ENCODE measurements around the gene COLEC11.

COLEC11 gene

GRCh38 chr2:3637692-3638455 is 43.0 kb downstream of the COLEC11 start:
- no peak for DNase-seq (ENCODE audit: low read depth in 3 of 3)

DNA sequence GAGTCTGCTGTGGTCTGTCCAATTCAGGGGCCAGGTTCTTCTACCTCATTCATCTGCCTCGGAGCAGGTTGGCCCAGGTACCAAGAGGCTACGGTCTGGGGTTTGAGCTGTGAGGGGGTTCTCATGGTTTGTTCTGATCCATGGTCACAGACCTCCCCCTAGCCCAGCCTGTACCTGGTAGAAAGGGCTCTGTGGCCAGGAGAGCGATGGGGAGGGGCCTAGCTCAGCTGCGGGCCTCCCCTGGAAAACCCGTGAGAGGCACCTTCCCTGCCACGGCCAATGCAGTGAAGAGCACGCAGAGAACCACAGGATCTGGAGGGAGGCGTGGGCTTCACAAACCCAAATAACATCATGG is 43.5 kb downstream of the COLEC11 start:
- DNase-seq (ENCODE audit: low read depth in 3 of 3) = no peak

DNA sequence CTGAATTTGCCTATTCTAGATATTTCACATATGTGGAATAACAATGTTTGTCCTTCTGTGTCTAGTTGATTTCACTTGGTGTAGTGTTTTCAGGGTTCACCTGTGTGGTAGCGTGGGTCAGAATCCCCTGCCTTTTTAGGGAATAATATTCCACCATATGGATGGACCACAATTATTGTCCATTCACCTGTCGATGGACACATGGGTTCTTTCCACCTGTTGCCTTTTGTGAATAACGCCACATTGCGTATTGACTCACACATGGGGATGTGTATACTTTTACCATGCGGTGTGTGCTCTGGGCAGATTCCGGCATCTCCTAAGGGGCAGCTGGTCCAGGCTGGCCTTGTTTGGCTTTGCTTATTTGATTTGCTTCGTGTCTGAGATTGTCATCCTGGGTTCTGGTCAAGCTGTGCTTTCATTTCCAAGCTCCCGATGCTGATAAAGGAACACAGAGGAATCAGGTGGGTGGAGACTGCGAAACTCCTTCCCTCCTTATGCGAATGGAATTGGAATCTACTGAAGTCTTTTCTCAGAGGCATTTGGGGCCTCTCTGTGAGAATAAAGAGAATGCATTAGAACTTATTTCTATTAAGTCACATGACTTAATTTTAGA is 44.2 kb downstream of the COLEC11 start:
- DNase-seq (ENCODE audit: low read depth in 3 of 3) = no peak

GRCh38 chr2:3639653-3640052 is 44.7 kb downstream of the COLEC11 start:
- DNase-seq (ENCODE audit: low read depth in 3 of 3) = no peak

DNA sequence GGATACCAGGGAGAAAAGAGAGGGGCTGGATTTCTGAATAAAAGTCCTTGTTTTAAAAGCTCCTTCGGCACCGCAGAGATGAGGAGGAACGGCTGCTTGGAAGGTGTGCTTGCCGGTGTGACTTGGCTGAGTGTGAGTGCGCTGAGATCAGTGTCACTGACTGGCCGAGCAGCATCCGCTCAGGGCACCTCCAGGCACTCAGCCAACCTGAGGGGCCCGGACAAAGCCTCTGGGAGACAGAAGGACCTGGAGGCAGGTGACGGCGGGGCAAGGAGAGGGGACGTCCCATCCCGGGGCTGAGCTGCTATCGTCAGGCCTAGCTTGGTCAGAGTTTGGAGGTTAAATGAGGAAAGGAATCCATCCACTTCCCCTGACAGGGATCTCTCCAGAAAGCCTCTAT is 46.3 kb downstream of the COLEC11 start:
- DNase-seq (ENCODE audit: low read depth in 3 of 3) = no peak

- no peak for DNase-seq (ENCODE audit: low read depth in 3 of 3)
Observed at GRCh38 chr2:3641841-3642421, 47.0 kb downstream of the COLEC11 start.

- DNase-seq (ENCODE audit: low read depth in 3 of 3) = no peak
Observed at GRCh38 chr2:3642521-3643215, 47.8 kb downstream of the COLEC11 start.

DNA sequence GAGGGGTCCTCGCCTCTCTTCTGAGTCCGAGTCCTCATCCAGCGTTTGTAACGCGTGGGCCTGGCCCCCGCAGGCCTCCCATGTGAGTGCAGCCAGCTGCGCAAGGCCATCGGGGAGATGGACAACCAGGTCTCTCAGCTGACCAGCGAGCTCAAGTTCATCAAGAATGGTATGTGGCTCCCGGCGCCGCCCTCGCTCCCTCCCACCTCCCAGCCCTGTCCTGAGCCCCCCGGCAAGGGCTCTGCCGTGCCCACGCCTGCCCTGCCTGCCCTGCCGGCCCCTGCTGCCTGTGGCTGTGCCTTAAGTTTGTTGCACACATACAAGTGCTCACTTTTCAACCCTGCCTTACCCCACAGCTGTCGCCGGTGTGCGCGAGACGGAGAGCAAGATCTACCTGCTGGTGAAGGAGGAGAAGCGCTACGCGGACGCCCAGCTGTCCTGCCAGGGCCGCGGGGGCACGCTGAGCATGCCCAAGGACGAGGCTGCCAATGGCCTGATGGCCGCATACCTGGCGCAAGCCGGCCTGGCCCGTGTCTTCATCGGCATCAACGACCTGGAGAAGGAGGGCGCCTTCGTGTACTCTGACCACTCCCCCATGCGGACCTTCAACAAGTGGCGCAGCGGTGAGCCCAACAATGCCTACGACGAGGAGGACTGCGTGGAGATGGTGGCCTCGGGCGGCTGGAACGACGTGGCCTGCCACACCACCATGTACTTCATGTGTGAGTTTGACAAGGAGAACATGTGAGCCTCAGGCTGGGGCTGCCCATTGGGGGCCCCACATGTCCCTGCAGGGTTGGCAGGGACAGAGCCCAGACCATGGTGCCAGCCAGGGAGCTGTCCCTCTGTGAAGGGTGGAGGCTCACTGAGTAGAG is 48.7 kb downstream of the COLEC11 start:
- no peak for DNase-seq (ENCODE audit: low read depth in 3 of 3)

DNA sequence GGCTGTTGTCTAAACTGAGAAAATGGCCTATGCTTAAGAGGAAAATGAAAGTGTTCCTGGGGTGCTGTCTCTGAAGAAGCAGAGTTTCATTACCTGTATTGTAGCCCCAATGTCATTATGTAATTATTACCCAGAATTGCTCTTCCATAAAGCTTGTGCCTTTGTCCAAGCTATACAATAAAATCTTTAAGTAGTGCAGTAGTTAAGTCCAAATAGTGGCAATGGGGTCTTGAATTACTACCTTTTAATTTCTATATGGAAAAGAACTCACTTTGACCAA is 49.3 kb downstream of the COLEC11 start:
- DNase-seq (ENCODE audit: low read depth in 3 of 3) = no peak

DNA sequence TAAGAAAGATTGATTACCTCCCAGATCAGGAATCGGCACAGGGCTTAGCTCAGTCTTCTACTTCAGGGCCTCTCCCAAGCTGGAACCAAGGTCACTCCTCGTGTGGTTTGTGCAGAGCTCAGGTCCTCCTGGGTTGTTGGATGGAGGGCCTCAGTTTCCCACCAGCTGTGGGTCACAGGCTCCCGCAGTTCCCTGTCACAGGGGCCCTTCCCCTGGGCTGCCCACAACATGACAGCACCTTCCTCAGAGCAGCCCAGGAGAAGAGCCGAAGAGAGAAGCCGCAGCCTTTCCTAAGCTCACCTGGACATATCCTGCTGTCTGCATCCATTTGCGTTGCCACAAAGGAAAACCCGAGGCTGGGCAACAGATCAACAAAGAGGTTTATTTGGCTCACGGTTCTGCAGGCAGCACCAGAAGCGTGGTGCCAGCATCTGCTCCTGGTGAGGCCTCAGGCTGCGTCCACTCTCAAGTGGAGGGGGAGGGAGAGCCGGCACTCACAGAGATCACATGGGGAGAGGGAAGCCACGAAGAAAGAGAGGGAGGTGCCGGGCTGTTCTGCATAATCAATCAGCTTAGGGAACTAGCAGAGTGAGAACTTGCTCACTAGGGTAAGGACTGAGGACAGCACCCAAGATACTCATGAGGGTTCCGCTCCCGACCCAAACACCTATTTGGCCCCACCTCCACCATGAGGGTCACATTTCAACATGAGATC is 50.1 kb downstream of the COLEC11 start:
- DNase-seq (ENCODE audit: low read depth in 3 of 3) = no peak

DNA sequence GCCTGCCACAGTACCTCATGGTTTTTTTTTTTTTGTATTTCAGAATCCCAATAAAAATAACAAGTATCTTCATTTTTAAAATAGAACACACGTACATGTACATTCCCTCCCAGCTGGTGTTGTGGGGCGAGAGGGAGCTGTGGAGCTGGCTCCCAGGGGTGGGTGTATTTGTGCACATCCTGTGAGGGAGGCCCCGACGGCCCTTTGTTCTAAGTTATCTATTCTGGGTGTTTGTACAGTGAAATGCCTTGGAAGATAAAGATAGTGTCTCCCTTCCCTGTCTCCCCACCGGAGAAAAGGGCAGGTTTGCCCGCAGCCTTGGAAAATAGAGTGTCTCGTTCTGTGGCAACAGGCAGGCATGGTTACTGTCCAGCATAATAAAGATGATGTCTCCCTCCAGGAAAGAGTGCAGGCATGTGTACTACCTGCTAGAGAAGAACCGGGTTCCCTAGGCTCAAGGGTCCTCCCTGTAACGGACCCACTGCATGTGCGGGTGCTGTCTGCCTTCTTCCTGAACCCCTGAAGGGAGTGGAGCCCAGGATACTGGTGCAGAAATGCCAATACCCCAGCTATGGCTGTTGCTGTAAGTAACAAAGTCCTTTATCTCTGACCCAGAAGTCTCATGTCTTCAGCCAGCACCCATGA is 51.0 kb downstream of the COLEC11 start:
- no peak for DNase-seq (ENCODE audit: low read depth in 3 of 3)

GRCh38 chr2:3646446-3646845 is 51.5 kb downstream of the COLEC11 start:
- DNase-seq (ENCODE audit: low read depth in 3 of 3) = no peak

- DNase-seq (ENCODE audit: low read depth in 3 of 3) = no peak
Observed at GRCh38 chr2:3647246-3647645, 52.3 kb downstream of the COLEC11 start.

- DNase-seq (ENCODE audit: low read depth in 3 of 3) = no peak
Observed at GRCh38 chr2:3647831-3648651, 53.1 kb downstream of the COLEC11 start.

DNA sequence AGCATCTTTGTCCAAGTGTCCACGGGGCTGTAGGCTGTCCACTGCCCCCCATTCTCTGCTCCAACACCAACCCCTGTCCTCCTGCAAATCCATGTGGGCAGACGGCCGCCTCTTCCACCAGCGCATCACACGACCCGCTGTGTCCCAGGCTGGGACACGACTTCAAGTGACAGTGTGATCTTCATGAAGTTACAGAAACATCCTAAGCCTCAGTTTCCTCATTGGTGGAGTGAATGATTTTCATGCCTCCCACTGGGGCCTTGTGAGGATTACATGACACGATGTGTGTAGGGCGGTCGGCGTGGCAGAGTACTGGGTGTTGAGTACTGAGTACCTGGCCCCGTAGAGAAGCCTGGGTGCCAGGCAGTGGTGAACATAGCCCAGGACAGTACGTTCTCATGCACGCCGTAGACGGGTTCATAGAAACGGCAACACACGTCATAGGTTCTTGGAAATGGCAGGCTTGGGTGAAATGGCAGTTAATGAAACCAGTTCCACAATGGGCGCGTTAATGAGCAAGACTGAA is 53.8 kb downstream of the COLEC11 start:
- no peak for DNase-seq (ENCODE audit: low read depth in 3 of 3)

DNA sequence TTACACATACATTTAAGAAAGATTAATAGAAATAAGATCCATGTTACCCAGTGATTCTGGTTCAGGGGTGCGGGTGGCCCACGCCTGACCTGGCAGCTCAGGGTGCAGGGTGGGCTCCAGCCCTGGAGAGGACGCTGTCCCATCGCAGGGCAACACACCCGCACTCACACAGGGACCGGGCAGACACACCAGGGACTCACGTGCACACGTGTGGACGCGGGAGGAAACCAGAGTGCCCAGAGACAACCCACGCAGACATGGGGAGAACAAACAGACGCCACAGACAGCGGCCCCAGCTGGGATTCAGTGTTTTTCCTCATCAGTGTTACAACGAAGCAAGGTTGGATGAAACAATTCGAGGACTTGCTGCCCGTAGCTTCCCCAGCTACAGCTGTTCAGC is 54.7 kb downstream of the COLEC11 start:
- DNase-seq (ENCODE audit: low read depth in 3 of 3) = no peak

GRCh38 chr2:3650140-3650920 is 55.4 kb downstream of the COLEC11 start:
- DNase-seq (ENCODE audit: low read depth in 3 of 3) = no peak

GRCh38 chr2:3651691-3652648 is 57.1 kb downstream of the COLEC11 start:
- DNase-seq (ENCODE audit: low read depth in 3 of 3) = peak; percentile 10 to 18 (median 15)

Data from stimulated activated CD4-positive, alpha-beta T cell treated with anti-CD3 and anti-CD28 coated beads, TNF-alpha, amount 100 ng/mL, for 4 hours (primary cell).